ENCODE measurements around the gene NSMF.

GRCh38 chr9:137491735-137492432 lies 32.8 kb upstream of the NSMF start:
- TF ChIP-seq GATA3 (IDR thresholded peaks at IDR 0.05; ENCODE audit: low read depth, low read length) = no peak
- TF ChIP-seq GATA2 (IDR thresholded peaks at IDR 0.05; ENCODE audit: low read depth, low read length) = no peak
